ENCODE results near the gene HSFY2. TPM values are rescaled to one million over a fixed set of nuclear protein-coding genes. Genes with fewer than 3 reads are reported as not detected.
"Not testable (repeated sequence)": the region's sequence is repeated elsewhere in the genome, so short reads cannot be mapped to it uniquely, and the experiment has no call there.

Gene HSFY2
- total and polyA plus RNA-seq, 2 of the 4 experiments (the other 2 are of a cell fraction): not detected

DNA sequence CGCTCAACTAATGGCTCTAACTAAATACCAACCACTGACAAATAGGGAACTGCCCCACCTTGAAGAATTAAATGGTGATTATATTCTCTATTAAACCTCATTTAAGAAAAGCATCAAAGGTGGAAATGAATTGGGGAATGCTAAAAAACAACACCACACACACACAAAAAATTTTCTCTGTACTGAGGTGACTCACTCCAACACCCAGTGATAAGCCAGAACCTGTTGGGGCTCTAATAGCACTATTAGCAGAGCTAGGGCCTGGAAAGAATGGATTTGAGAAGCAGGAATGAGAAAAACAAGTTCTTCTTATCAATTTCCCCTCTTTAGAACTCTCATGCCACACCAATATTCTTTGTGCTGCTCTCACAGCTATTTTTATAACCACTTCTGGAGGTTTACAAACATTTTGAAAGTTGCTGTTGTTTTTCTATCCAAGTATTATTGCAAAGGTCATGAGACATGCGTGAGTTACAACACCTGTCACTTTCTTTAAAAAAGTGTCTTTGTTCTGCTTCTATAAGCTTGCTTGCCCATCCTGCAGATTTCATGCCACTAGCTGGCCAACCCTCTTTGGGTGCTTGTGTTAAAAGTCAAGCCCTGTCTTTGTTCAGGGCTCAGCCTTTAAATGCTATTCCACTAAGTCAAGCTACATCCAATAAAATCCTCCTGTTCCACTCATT is 20.3 kb downstream of the HSFY2 start:
- H3K18ac ChIP-seq (ENCODE audit: low read depth, low read length); H3K27me3 ChIP-seq (ENCODE audit: control insufficient read depth, insufficient read depth, low read length); H3K9me3 ChIP-seq (ENCODE audit: control insufficient read depth, insufficient read depth, low read length); H3K23ac ChIP-seq (ENCODE audit: low read depth, low read length); POLR2A ChIA-PET (ENCODE audit: unreplicated experiment); H3K79me1 ChIP-seq (ENCODE audit: low read depth in 1 of 2, low read length in 2 of 2); in situ Hi-C loops (cut with MboI; ENCODE audit: low sequenced_read_pairs); dilution Hi-C loops (cut with HindIII; ENCODE audit: low sequenced_read_pairs, unreplicated experiment); H2BK120ac ChIP-seq (ENCODE audit: low read depth, low read length); CTCF ChIA-PET; H3K14ac ChIP-seq (replicated peaks; ENCODE audit: low read depth, low read length); H2AK5ac ChIP-seq (ENCODE audit: low read depth, low read length); H3K56ac ChIP-seq (ENCODE audit: extremely low read depth, insufficient read depth, low read length); H4K8ac ChIP-seq (ENCODE audit: low read depth in 2 of 2, low read length in 2 of 2); H3K4me3 ChIP-seq (ENCODE audit: insufficient read depth, low read depth, low read length); ATAC-seq (ENCODE audit: low read depth); H3K4me2 ChIP-seq (ENCODE audit: low read depth, low read length); H2BK15ac ChIP-seq (ENCODE audit: low read depth, low read length); H3K4ac ChIP-seq (ENCODE audit: low read depth, low read length); H2BK20ac ChIP-seq (ENCODE audit: low read depth, low read length); H4K5ac ChIP-seq (ENCODE audit: low read depth, low read length); intact Hi-C loops (cut with micrococcal nuclease); H2AK9ac ChIP-seq (replicated peaks; ENCODE audit: low read depth, low read length, poor library complexity); H3K9ac ChIP-seq (ENCODE audit: low read depth, low read length); H3K9me1 ChIP-seq (ENCODE audit: insufficient read depth, low read length); DNase-seq; H4K20me1 ChIP-seq (ENCODE audit: insufficient read depth, low read length); H2AFZ ChIP-seq (replicated peaks; ENCODE audit: low read length, poor library complexity); BruUV-seq (replicated peaks); H3K4me1 ChIP-seq (ENCODE audit: control insufficient read depth, insufficient read depth, low read length); H3K36me3 ChIP-seq (ENCODE audit: control insufficient read depth, insufficient read depth, low read length); H2BK5ac ChIP-seq (ENCODE audit: low read depth, low read length, poor library complexity, severe bottlenecking); H4K91ac ChIP-seq (ENCODE audit: insufficient read depth, low read depth, low read length); H3K27ac ChIP-seq (ENCODE audit: insufficient read depth, low read length): not testable (repeated sequence)
- WGBS, 2 experiments (ENCODE audit: extremely low coverage in 2 of 2, insufficient read length in 1 of 2): no CpG with 5 or more reads among the region's 2 CpGs

DNA sequence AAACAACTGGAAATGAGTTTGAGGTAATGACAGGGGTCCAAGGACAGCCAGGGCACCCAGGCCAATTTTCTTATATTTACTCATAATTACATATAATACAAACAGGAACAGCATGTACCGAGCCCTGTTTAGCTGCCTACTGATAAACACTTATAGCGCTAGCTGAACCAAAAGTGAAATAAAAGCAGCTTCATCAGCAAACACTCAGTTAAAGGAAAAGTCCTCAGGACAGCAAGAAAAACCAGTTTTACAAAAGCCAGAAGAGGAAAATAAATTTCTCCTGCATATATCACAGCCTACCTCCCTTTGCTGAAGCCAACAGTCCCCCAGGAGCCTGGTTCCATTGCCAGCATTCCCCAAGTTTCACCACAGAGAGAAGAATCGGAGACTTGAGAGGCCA is 49.8 kb downstream of the HSFY2 start:
- H3K23ac ChIP-seq (ENCODE audit: low read depth, low read length); H3K9me1 ChIP-seq (ENCODE audit: insufficient read depth, low read length); H2BK15ac ChIP-seq (ENCODE audit: low read depth, low read length); BruUV-seq (replicated peaks); POLR2A ChIA-PET (ENCODE audit: unreplicated experiment); in situ Hi-C loops (cut with MboI; ENCODE audit: low sequenced_read_pairs); H4K5ac ChIP-seq (ENCODE audit: low read depth, low read length); H3K27ac ChIP-seq (ENCODE audit: insufficient read depth, low read length); H3K79me1 ChIP-seq (ENCODE audit: low read depth in 1 of 2, low read length in 2 of 2); H3K14ac ChIP-seq (replicated peaks; ENCODE audit: low read depth, low read length); H2BK5ac ChIP-seq (ENCODE audit: low read depth, low read length, poor library complexity, severe bottlenecking); ATAC-seq (ENCODE audit: low read depth); H3K4me2 ChIP-seq (ENCODE audit: low read depth, low read length); H3K9me3 ChIP-seq (ENCODE audit: control insufficient read depth, insufficient read depth, low read length); H4K91ac ChIP-seq (ENCODE audit: insufficient read depth, low read depth, low read length); H4K8ac ChIP-seq (ENCODE audit: low read depth in 2 of 2, low read length in 2 of 2); CTCF ChIA-PET; H4K20me1 ChIP-seq (ENCODE audit: insufficient read depth, low read length); H3K36me3 ChIP-seq (ENCODE audit: control insufficient read depth, insufficient read depth, low read length); H2AFZ ChIP-seq (replicated peaks; ENCODE audit: low read length, poor library complexity); H2AK5ac ChIP-seq (ENCODE audit: low read depth, low read length); H3K4me3 ChIP-seq (ENCODE audit: insufficient read depth, low read depth, low read length); H3K4ac ChIP-seq (ENCODE audit: low read depth, low read length); intact Hi-C loops (cut with micrococcal nuclease); H3K18ac ChIP-seq (ENCODE audit: low read depth, low read length); H3K27me3 ChIP-seq (ENCODE audit: control insufficient read depth, insufficient read depth, low read length); dilution Hi-C loops (cut with HindIII; ENCODE audit: low sequenced_read_pairs, unreplicated experiment); H2BK20ac ChIP-seq (ENCODE audit: low read depth, low read length); H3K9ac ChIP-seq (ENCODE audit: low read depth, low read length); DNase-seq; H2BK120ac ChIP-seq (ENCODE audit: low read depth, low read length); H3K56ac ChIP-seq (ENCODE audit: extremely low read depth, insufficient read depth, low read length); H2AK9ac ChIP-seq (replicated peaks; ENCODE audit: low read depth, low read length, poor library complexity); H3K4me1 ChIP-seq (ENCODE audit: control insufficient read depth, insufficient read depth, low read length): not testable (repeated sequence)
- WGBS, 2 experiments (ENCODE audit: extremely low coverage in 2 of 2, insufficient read length in 1 of 2): no CpG with 5 or more reads among the region's 3 CpGs
